Brain microvascular endothelial cell (primary cell): ENCODE measurements around the gene CDHR3.

Source experiments
- DNase-seq: peaks from one replicate; pipeline ENCODE4 v3.0.0-alpha.2; 2020
- H3K27ac ChIP-seq: fragments of 250-450 bp; sonication (Bioruptor Pico); 2 replicates; pipeline ENCODE4 v1.5.1; 2020; ENCODE audit warnings: mild to moderate bottlenecking, moderate library complexity
- H3K27me3 ChIP-seq: fragments of 250-450 bp; sonication (Bioruptor Pico); replicated peaks from 2 replicates; pipeline ENCODE4 v1.5.1; 2020; ENCODE audit warnings: mild to moderate bottlenecking
- H3K36me3 ChIP-seq: fragments of 250-450 bp; sonication (Bioruptor Pico); replicated peaks from 2 replicates; pipeline ENCODE4 v1.5.1; 2020; ENCODE audit warnings: mild to moderate bottlenecking
- H3K4me3 ChIP-seq: 2 replicates; pipeline ENCODE4 v1.5.1; 2011; ENCODE audit warnings: low read depth, mild to moderate bottlenecking, control low read depth, low read length, moderate library complexity
- CTCF ChIP-seq: IDR thresholded peaks from 2 replicates; pipeline ENCODE4 v1.5.1; 2011; ENCODE audit warnings: low read depth, mild to moderate bottlenecking, moderate library complexity, low read length, control low read depth, inconsistent platforms; ENCODE audit errors: missing control alignments
- in situ Hi-C: cut with HindIII; loops from 2 replicates; pipeline ENCODE4 v1.10.0; 2017; ENCODE audit warnings: low sequenced_read_pairs, low pct_ligation_motif_present

Gene CDHR3

GRCh38 chr7:106064771-106065574, 101.9 kb downstream of the CDHR3 start:
- H3K27ac ChIP-seq: no peak overlapping the region
- DNase-seq: peak; percentile 68
- peak; percentile 22 for TF ChIP-seq CTCF
- H3K4me3 ChIP-seq: peak overlapping the region; percentile 32
- H3K27me3 ChIP-seq: no peaks in the 10 kb centered on the region
- in situ Hi-C loops: loop anchor here (25.0 kb wide), 1 partner anchor 97 kb away; no protein-coding TSS in a partner anchor
- H3K36me3 ChIP-seq: no peaks in the 10 kb centered on the region

GRCh38 chr7:106065575-106066500, 102.8 kb downstream of the CDHR3 start:
- H3K36me3 ChIP-seq: no peaks in the 10 kb centered on the region
- peak; percentile 32 for DNase-seq
- no peak for TF ChIP-seq CTCF
- peak overlapping the region; percentile 32 for H3K4me3 ChIP-seq
- H3K27me3 ChIP-seq: no peaks in the 10 kb centered on the region
- in situ Hi-C loops: loop anchor here (25.0 kb wide), 1 partner anchor 96 kb away; no protein-coding TSS in a partner anchor
- H3K27ac ChIP-seq: no peak overlapping the region

- in situ Hi-C loops: loop anchor here (25.0 kb wide), 1 partner anchor 95 kb away; no protein-coding TSS in a partner anchor
Observed at GRCh38 chr7:106067678-106068077, 104.6 kb downstream of the CDHR3 start.

GRCh38 chr7:106068538-106068961, 105.5 kb downstream of the CDHR3 start:
- no peak for DNase-seq
- in situ Hi-C loops: loop anchor here (25.0 kb wide), 1 partner anchor 94 kb away; no protein-coding TSS in a partner anchor
- no peaks in the 10 kb centered on the region for H3K27me3 ChIP-seq
- no peak overlapping the region for H3K4me3 ChIP-seq
- no peaks in the 10 kb centered on the region for H3K36me3 ChIP-seq
- no peak for TF ChIP-seq CTCF
- no peak overlapping the region for H3K27ac ChIP-seq

More at GRCh38 chr7:106067678-106068077, 104.6 kb downstream of the CDHR3 start:
- Histone ChIP-seq H3K36me3 (no peaks in the 10 kb centered on the region), H3K27me3 (no peaks in the 10 kb centered on the region), H3K27ac (no peak overlapping the region), H3K4me3 (no peak overlapping the region)
- no peak for TF ChIP-seq CTCF
- DNase-seq: no peak

- no peak overlapping the region for H3K27ac ChIP-seq
- no peaks in the 10 kb centered on the region for H3K36me3 ChIP-seq
- H3K27me3 ChIP-seq: no peaks in the 10 kb centered on the region
- in situ Hi-C loops: loop anchor here (25.0 kb wide), 1 partner anchor 93 kb away; no protein-coding TSS in a partner anchor
- no peak for DNase-seq
- no peak for TF ChIP-seq CTCF
- no peak overlapping the region for H3K4me3 ChIP-seq
Observed at GRCh38 chr7:106068986-106069385, 105.9 kb downstream of the CDHR3 start.
